ENCODE data around the gene NPAS3.

DNA sequence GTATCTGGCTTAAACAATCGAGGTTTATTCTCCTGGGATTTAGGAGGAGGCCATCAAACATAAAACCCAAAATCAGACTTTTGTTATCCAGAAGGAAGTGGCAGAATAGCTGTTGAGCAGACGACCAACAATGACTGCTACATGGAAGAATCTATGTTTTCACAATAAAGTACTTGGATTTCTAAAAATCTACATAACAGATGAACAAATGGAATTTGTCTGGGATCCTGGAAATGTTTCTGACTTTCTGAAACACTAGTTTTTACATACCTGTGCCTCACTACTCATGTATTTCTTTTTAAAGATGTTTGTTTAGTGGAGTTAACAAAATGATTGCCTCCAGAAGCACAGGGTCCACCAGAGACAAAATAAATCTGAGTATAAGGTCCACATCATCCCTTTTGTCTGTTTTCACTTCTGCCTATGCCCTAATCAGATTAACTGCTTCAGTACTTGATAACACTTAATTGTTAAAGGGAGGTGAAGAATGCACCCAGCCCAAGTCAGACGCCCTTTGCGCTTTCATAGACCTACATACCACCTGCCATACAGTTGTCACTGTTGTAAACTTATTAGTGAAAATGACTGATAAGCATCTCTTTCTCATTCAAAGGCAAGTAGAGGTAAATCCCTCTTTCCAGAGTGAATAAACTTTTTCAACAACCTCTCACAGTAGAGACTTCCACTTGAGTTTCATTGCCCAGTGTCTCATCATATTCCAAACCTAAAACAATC, 847.6 kb downstream of the NPAS3 start:
- TF ChIP-seq, protein P1, sequence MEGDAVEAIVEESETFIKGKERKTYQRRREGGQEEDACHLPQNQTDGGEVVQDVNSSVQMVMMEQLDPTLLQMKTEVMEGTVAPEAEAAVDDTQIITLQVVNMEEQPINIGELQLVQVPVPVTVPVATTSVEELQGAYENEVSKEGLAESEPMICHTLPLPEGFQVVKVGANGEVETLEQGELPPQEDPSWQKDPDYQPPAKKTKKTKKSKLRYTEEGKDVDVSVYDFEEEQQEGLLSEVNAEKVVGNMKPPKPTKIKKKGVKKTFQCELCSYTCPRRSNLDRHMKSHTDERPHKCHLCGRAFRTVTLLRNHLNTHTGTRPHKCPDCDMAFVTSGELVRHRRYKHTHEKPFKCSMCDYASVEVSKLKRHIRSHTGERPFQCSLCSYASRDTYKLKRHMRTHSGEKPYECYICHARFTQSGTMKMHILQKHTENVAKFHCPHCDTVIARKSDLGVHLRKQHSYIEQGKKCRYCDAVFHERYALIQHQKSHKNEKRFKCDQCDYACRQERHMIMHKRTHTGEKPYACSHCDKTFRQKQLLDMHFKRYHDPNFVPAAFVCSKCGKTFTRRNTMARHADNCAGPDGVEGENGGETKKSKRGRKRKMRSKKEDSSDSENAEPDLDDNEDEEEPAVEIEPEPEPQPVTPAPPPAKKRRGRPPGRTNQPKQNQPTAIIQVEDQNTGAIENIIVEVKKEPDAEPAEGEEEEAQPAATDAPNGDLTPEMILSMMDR (IDR thresholded peaks at IDR 0.05) = no peak
- no peak for TF ChIP-seq EP300 (IDR thresholded peaks at IDR 0.05)

Data from tibial nerve (tissue), 4 donors.